Activated gamma-delta T cell treated with anti-CD3 and anti-CD28 coated beads, Interleukin-2, amount 50 U/mL, for 16 hours (primary cell): ENCODE data around the gene GNG3.
A peak's percentile ranks its signal among the peaks of the same experiment; 100 is the strongest.
"Not testable (repeated sequence)": the region's sequence is repeated elsewhere in the genome, so short reads cannot be mapped to it uniquely, and the experiment has no call there.

Experiments used
- DNase-seq: peaks from one replicate; pipeline ENCODE4 v3.0.0-alpha.2; 2020; ENCODE audit warnings: low read depth

GNG3 gene

GRCh38 chr11:62716816-62717215, 9.3 kb downstream of the GNG3 start:
- no peak for DNase-seq

GRCh38 chr11:62719302-62719978, 12.0 kb downstream of the GNG3 start:
- no peak for DNase-seq

GRCh38 chr11:62721994-62722393, 14.5 kb downstream of the GNG3 start:
- DNase-seq = no peak

GRCh38 chr11:62724171-62724570, 16.7 kb downstream of the GNG3 start:
- no peak for DNase-seq

GRCh38 chr11:62725646-62726045, 18.2 kb downstream of the GNG3 start:
- DNase-seq = no peak

- DNase-seq = no peak
Measured at GRCh38 chr11:62726156-62726914, 18.9 kb downstream of the GNG3 start.

GRCh38 chr11:62726915-62727164, 19.4 kb downstream of the GNG3 start:
- DNase-seq = no peak

GRCh38 chr11:62727165-62727871, 19.8 kb downstream of the GNG3 start, which contains the start of gene HNRNPUL2:
Gene HNRNPUL2, minus strand, starts transcription at chr11:62727457. Its CDS starts 301 bp downstream, at chr11:62727156.
- peak; percentile 96 for DNase-seq

- DNase-seq = peak; percentile 74
Measured at GRCh38 chr11:62727872-62728170, 20.3 kb downstream of the GNG3 start.

GRCh38 chr11:62728171-62728988, 20.9 kb downstream of the GNG3 start, which contains the start of gene TTC9C:
Gene TTC9C, plus strand, starts transcription at chr11:62728486. Its CDS starts 363 bp downstream, at chr11:62728849.
- DNase-seq = peak; percentile 74

GRCh38 chr11:62730076-62730475, 22.6 kb downstream of the GNG3 start:
- DNase-seq = not testable (repeated sequence)

GRCh38 chr11:62732830-62733229, 25.4 kb downstream of the GNG3 start:
- DNase-seq = no peak

GRCh38 chr11:62737196-62737595, 29.7 kb downstream of the GNG3 start:
- no peak for DNase-seq

- no peak for DNase-seq
Measured at GRCh38 chr11:62747475-62748160, 40.1 kb downstream of the GNG3 start.

- DNase-seq = not testable (repeated sequence)
Measured at GRCh38 chr11:62749931-62750330, 42.5 kb downstream of the GNG3 start.

- no peak for DNase-seq
Measured at GRCh38 chr11:62752177-62752785, 44.8 kb downstream of the GNG3 start.

GRCh38 chr11:62752994-62753735, 45.7 kb downstream of the GNG3 start:
- no peak for DNase-seq

GRCh38 chr11:62753736-62754603, 46.5 kb downstream of the GNG3 start, which contains the start of gene ZBTB3:
Gene ZBTB3, minus strand, starts transcription at chr11:62754160. Its CDS starts 496 bp downstream, at chr11:62753664.
- peak; percentile 96 for DNase-seq

- DNase-seq = no peak
Measured at GRCh38 chr11:62755086-62755615, 47.7 kb downstream of the GNG3 start.
